Measurements from ENCODE around the gene GNPDA2.
"Not testable (repeated sequence)": the region's sequence is repeated elsewhere in the genome, so short reads cannot be mapped to it uniquely, and the experiment has no call there.

GNPDA2 gene

GRCh38 chr4:44726038-44726871 lies at the start of gene GNPDA2:
Gene GNPDA2, minus strand, starts transcription at chr4:44726556. Its CDS starts 4,349 bp downstream, at chr4:44722207.
- peak; percentile 63 for DNase-seq (ENCODE audit: low read depth)

- no peak for DNase-seq (ENCODE audit: low read depth)
Observed at GRCh38 chr4:44772340-44772739, 46.0 kb upstream of the GNPDA2 start.

GRCh38 chr4:44771789-44772188 lies 45.4 kb upstream of the GNPDA2 start:
- no peak for DNase-seq (ENCODE audit: low read depth)

- DNase-seq (ENCODE audit: low read depth), result no peak
Observed at GRCh38 chr4:44766453-44766852, 40.1 kb upstream of the GNPDA2 start.

GRCh38 chr4:44765116-44765515 lies 38.8 kb upstream of the GNPDA2 start:
- DNase-seq (ENCODE audit: low read depth), result no peak

- no peak for DNase-seq (ENCODE audit: low read depth)
Observed at GRCh38 chr4:44761306-44761705, 35.0 kb upstream of the GNPDA2 start.

GRCh38 chr4:44760142-44760898 lies 34.0 kb upstream of the GNPDA2 start:
- no peak for DNase-seq (ENCODE audit: low read depth)

- DNase-seq (ENCODE audit: low read depth), result no peak
Observed at GRCh38 chr4:44756559-44756958, 30.2 kb upstream of the GNPDA2 start.

GRCh38 chr4:44740201-44740600 lies 13.8 kb upstream of the GNPDA2 start:
- no peak for DNase-seq (ENCODE audit: low read depth)

- DNase-seq (ENCODE audit: low read depth), result no peak
Observed at GRCh38 chr4:44738615-44739014, 12.3 kb upstream of the GNPDA2 start.

GRCh38 chr4:44736900-44737299 lies 10.5 kb upstream of the GNPDA2 start:
- DNase-seq (ENCODE audit: low read depth), result no peak

GRCh38 chr4:44728694-44729093 lies 2.3 kb upstream of the GNPDA2 start:
- DNase-seq (ENCODE audit: low read depth), result not testable (repeated sequence)

- DNase-seq (ENCODE audit: low read depth), result no peak
Observed at GRCh38 chr4:44727471-44727870, 1.1 kb upstream of the GNPDA2 start.

GRCh38 chr4:44725726-44726037 lies 674 bp downstream of the GNPDA2 start:
- no peak for DNase-seq (ENCODE audit: low read depth)

GRCh38 chr4:44725166-44725565 lies 1.2 kb downstream of the GNPDA2 start:
- no peak for DNase-seq (ENCODE audit: low read depth)

- DNase-seq (ENCODE audit: low read depth), result no peak
Observed at GRCh38 chr4:44722001-44722400, 4.4 kb downstream of the GNPDA2 start.

GRCh38 chr4:44720371-44720770 lies 6.0 kb downstream of the GNPDA2 start:
- no peak for DNase-seq (ENCODE audit: low read depth)

- DNase-seq (ENCODE audit: low read depth), result no peak
Observed at GRCh38 chr4:44716597-44716996, 9.8 kb downstream of the GNPDA2 start.

GRCh38 chr4:44713125-44713524 lies 13.2 kb downstream of the GNPDA2 start:
- no peak for DNase-seq (ENCODE audit: low read depth)

GRCh38 chr4:44704673-44705072 lies 21.7 kb downstream of the GNPDA2 start:
- no peak for DNase-seq (ENCODE audit: low read depth)

- DNase-seq (ENCODE audit: low read depth), result no peak
Observed at GRCh38 chr4:44701037-44701436, 25.3 kb downstream of the GNPDA2 start.

- DNase-seq (ENCODE audit: low read depth), result no peak
Observed at GRCh38 chr4:44700427-44700826, 25.9 kb downstream of the GNPDA2 start.

GRCh38 chr4:44684648-44685047 lies 41.7 kb downstream of the GNPDA2 start:
- DNase-seq (ENCODE audit: low read depth), result no peak

GRCh38 chr4:44679060-44679459 lies 47.3 kb downstream of the GNPDA2 start:
- DNase-seq (ENCODE audit: low read depth), result no peak
